Left colon (tissue), 2 donors: ENCODE measurements around the gene TLR6. TPM values are rescaled to one million over a fixed set of nuclear protein-coding genes. Genes with fewer than 3 reads are reported as not detected.
"Not testable (repeated sequence)": the region's sequence is repeated elsewhere in the genome, so short reads cannot be mapped to it uniquely, and the experiment has no call there.

Experiments used
- ATAC-seq: fragments of 200-7000 bp; cut with Tn5 transposase; one replicate; pipeline ENCODE4 v1.9.1; 2020; ENCODE audit warnings: mild to moderate bottlenecking, moderate library complexity
- DNase-seq, 2 donors: peaks; one replicate each; pipeline ENCODE4 v3.0.0-alpha.2; 2020
- intact Hi-C, 2 donors: fragments of 100-400 bp; cut with DNase I in 1 of 2; cut with micrococcal nuclease in 1 of 2; formaldehyde crosslinking; loops; one replicate each; pipeline versions ENCODE4 v1.11.2 to v1.14.0; 2022; cut with DNase I, micrococcal nuclease
- total RNA-seq, 2 donors: library from RNA; stranded (reverse); fragmentation: NEBNext Ultra II Directional; extraction: Animal tissue kit (Norgen Biotek cat#: 25700); gene quantifications; one replicate each; pipeline ENCODE4 v1.2.1, GENCODE V29; 2021
- donor health status: DM: no; HTN: no; CAD: no.
- donor health status: DM: yes; HTN: yes; CAD: no.

TLR6 gene
- total RNA-seq, 2 donors from 2014 or later = 1.4 to 2.7 TPM

- peak; percentile 40 for ATAC-seq
- intact Hi-C loops = no loop called here
- no peak for DNase-seq
Measured at GRCh38 chr4:38803833-38804653, 52.6 kb downstream of the TLR6 start.

GRCh38 chr4:38802561-38803355 lies 53.9 kb downstream of the TLR6 start:
- intact Hi-C loops = no loop called here
- no peak for ATAC-seq

GRCh38 chr4:38800961-38801450 lies 55.6 kb downstream of the TLR6 start:
- ATAC-seq (no peak), DNase-seq (no peak)
- intact Hi-C loops = no loop called here

More at GRCh38 chr4:38802561-38803355, 53.9 kb downstream of the TLR6 start:
- no peak for DNase-seq

GRCh38 chr4:38800366-38800765 lies 56.3 kb downstream of the TLR6 start:
- intact Hi-C loops = no loop called here
- DNase-seq (no peak), ATAC-seq (no peak)

- intact Hi-C loops = no loop called here
- no peak for ATAC-seq
- DNase-seq = no peak
Measured at GRCh38 chr4:38795087-38795486, 61.5 kb downstream of the TLR6 start.

GRCh38 chr4:38794051-38794450 lies 62.6 kb downstream of the TLR6 start:
- intact Hi-C loops = no loop called here
- no peak for DNase-seq
- no peak for ATAC-seq

- DNase-seq = no peak
- ATAC-seq = no peak
- intact Hi-C loops = no loop called here
Measured at GRCh38 chr4:38791010-38791409, 65.6 kb downstream of the TLR6 start.

- DNase-seq = no peak
- intact Hi-C loops = no loop called here
- ATAC-seq = no peak
Measured at GRCh38 chr4:38788317-38788716, 68.3 kb downstream of the TLR6 start.

GRCh38 chr4:38787693-38788092 lies 68.9 kb downstream of the TLR6 start:
- DNase-seq (no peak), ATAC-seq (no peak)
- intact Hi-C loops = no loop called here

GRCh38 chr4:38785901-38786402 lies 70.7 kb downstream of the TLR6 start:
- ATAC-seq (peak; percentile 28), DNase-seq (no peak)
- intact Hi-C loops = no loop called here

GRCh38 chr4:38785041-38785790 lies 71.4 kb downstream of the TLR6 start:
- ATAC-seq (no peak), DNase-seq (no peak)
- intact Hi-C loops = no loop called here

- no peak for ATAC-seq
- no peak for DNase-seq
- intact Hi-C loops = no loop called here
Measured at GRCh38 chr4:38784141-38784540, 72.5 kb downstream of the TLR6 start.

- no peak for DNase-seq
- intact Hi-C loops = no loop called here
- ATAC-seq = no peak
Measured at GRCh38 chr4:38783109-38783460, 73.5 kb downstream of the TLR6 start.

- ATAC-seq = peak; percentile 79
- peak in 1 of 2 donors; percentile 43 for DNase-seq
- intact Hi-C loops = no loop called here
Measured at GRCh38 chr4:38782452-38783108, 74.0 kb downstream of the TLR6 start, which contains the start of gene TLR10. TLR10 (minus strand) TSS chr4:38782990; CDS start chr4:38775590, 7,400 bp downstream.

- DNase-seq (no peak), ATAC-seq (no peak)
- intact Hi-C loops = no loop called here
Measured at GRCh38 chr4:38781854-38782261, 74.8 kb downstream of the TLR6 start.

- DNase-seq = no peak
- no peak for ATAC-seq
- intact Hi-C loops = no loop called here
Measured at GRCh38 chr4:38780833-38781484, 75.7 kb downstream of the TLR6 start.

GRCh38 chr4:38779790-38780189 lies 76.8 kb downstream of the TLR6 start:
- DNase-seq (no peak), ATAC-seq (no peak)
- intact Hi-C loops = no loop called here

- intact Hi-C loops, ATAC-seq, DNase-seq: not testable (repeated sequence)
Measured at GRCh38 chr4:38777925-38778324, 78.7 kb downstream of the TLR6 start.
